ENCODE results near the gene FIBCD1. TPM values are rescaled to one million over a fixed set of nuclear protein-coding genes. Genes with fewer than 3 reads are reported as not detected.

FIBCD1 gene
- total RNA-seq, 1 experiment from 2014 or later: 6.6 TPM

DNA sequence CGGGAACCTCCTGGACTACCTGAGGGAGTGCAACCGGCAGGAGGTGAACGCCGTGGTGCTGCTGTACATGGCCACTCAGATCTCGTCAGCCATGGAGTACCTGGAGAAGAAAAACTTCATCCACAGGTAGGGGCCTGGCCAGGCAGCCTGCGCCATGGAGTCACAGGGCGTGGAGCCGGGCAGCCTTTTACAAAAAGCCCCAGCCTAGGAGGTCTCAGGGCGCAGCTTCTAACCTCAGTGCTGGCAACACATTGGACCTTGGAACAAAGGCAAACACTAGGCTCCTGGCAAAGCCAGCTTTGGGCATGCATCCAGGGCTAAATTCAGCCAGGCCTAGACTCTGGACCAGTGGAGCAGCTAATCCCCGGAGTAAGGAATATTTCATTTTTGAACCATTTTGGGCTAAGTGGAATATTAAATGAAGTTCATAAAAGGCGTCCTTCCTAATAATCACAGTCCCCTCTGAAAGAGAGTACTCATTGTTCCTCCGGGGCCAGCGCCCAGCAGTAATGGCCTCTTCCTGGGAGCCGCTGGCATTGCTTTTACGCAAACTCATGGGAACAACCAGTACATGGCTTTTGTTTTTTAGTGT, 66.0 kb downstream of the FIBCD1 start:
- DNase-seq (ENCODE audit: low spot score) (no peak), ATAC-seq (no peak)
- Mint-ChIP-seq H3K4me1 (no peaks in the 10 kb centered on the region), H3K27me3 (ENCODE audit: low read depth) (no peaks in the 10 kb centered on the region), H3K9me3 (no peaks in the 10 kb centered on the region), H3K36me3 (peaks cover 58% of the 10 kb centered on the region), H3K4me3 (no peak overlapping the region), H3K27ac (no peak overlapping the region)
- POLR2A ChIA-PET: no interaction called here
- TF ChIP-seq ZNF121 (CRISPR knock-in tag; IDR thresholded peaks at IDR 0.05): no peak
- no peak for TF ChIP-seq FOXK1 (CRISPR knock-in tag; IDR thresholded peaks at IDR 0.05)
- TF ChIP-seq, protein P1, sequence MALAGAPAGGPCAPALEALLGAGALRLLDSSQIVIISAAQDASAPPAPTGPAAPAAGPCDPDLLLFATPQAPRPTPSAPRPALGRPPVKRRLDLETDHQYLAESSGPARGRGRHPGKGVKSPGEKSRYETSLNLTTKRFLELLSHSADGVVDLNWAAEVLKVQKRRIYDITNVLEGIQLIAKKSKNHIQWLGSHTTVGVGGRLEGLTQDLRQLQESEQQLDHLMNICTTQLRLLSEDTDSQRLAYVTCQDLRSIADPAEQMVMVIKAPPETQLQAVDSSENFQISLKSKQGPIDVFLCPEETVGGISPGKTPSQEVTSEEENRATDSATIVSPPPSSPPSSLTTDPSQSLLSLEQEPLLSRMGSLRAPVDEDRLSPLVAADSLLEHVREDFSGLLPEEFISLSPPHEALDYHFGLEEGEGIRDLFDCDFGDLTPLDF (CRISPR knock-in tag; IDR thresholded peaks at IDR 0.05): no peak
- no peak for TF ChIP-seq ZNF416 (CRISPR knock-in tag; IDR thresholded peaks at IDR 0.05)
- CTCF ChIA-PET: no interaction called here

DNA sequence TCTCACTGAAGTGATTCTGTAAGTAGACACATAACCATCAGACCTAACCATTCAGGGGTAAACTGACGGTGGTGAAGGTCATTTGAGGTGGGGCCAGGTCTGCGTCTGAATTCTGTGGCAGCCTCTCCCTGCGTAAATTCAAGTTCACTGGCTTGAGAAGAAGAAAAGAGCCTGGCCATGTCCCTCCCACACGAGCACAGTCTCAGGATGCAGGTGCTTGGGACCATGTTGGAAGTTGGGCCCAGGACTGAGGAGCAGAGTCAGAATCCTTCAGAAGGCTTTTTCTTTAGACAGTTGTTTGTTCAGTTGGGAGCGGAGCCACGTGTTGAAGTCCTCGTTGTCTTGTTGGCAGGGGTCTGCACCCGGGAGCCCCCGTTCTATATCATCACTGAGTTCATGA, 66.5 kb downstream of the FIBCD1 start:
- Mint-ChIP-seq H3K27me3 (ENCODE audit: low read depth) (no peaks in the 10 kb centered on the region), H3K4me1 (no peaks in the 10 kb centered on the region), H3K27ac (no peak overlapping the region), H3K36me3 (peaks cover 57% of the 10 kb centered on the region), H3K9me3 (no peaks in the 10 kb centered on the region), H3K4me3 (no peak overlapping the region)
- POLR2A ChIA-PET: no interaction called here
- DNase-seq (ENCODE audit: low spot score) (no peak), ATAC-seq (no peak)
- TF ChIP-seq, protein P2, sequence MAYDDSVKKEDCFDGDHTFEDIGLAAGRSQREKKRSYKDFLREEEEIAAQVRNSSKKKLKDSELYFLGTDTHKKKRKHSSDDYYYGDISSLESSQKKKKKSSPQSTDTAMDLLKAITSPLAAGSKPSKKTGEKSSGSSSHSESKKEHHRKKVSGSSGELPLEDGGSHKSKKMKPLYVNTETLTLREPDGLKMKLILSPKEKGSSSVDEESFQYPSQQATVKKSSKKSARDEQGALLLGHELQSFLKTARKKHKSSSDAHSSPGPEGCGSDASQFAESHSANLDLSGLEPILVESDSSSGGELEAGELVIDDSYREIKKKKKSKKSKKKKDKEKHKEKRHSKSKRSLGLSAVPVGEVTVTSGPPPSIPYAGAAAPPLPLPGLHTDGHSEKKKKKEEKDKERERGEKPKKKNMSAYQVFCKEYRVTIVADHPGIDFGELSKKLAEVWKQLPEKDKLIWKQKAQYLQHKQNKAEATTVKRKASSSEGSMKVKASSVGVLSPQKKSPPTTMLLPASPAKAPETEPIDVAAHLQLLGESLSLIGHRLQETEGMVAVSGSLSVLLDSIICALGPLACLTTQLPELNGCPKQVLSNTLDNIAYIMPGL (CRISPR knock-in tag; IDR thresholded peaks at IDR 0.05): no peak
- TF ChIP-seq, protein P3, sequence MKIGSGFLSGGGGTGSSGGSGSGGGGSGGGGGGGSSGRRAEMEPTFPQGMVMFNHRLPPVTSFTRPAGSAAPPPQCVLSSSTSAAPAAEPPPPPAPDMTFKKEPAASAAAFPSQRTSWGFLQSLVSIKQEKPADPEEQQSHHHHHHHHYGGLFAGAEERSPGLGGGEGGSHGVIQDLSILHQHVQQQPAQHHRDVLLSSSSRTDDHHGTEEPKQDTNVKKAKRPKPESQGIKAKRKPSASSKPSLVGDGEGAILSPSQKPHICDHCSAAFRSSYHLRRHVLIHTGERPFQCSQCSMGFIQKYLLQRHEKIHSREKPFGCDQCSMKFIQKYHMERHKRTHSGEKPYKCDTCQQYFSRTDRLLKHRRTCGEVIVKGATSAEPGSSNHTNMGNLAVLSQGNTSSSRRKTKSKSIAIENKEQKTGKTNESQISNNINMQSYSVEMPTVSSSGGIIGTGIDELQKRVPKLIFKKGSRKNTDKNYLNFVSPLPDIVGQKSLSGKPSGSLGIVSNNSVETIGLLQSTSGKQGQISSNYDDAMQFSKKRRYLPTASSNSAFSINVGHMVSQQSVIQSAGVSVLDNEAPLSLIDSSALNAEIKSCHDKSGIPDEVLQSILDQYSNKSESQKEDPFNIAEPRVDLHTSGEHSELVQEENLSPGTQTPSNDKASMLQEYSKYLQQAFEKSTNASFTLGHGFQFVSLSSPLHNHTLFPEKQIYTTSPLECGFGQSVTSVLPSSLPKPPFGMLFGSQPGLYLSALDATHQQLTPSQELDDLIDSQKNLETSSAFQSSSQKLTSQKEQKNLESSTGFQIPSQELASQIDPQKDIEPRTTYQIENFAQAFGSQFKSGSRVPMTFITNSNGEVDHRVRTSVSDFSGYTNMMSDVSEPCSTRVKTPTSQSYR (CRISPR knock-in tag; IDR thresholded peaks at IDR 0.05): no peak
- TF ChIP-seq ATF1 (CRISPR knock-in tag; IDR thresholded peaks at IDR 0.05) (no peak), SP1 (CRISPR knock-in tag; conservative IDR thresholded peaks at IDR 0.05) (no peak), CREB1 (CRISPR knock-in tag; IDR thresholded peaks at IDR 0.05) (no peak), MYBL2 (CRISPR knock-in tag; IDR thresholded peaks at IDR 0.05) (no peak), ZNF219 (CRISPR knock-in tag; IDR thresholded peaks at IDR 0.05; ENCODE audit: borderline replicate concordance) (no peak)
- TF ChIP-seq, protein P4, sequence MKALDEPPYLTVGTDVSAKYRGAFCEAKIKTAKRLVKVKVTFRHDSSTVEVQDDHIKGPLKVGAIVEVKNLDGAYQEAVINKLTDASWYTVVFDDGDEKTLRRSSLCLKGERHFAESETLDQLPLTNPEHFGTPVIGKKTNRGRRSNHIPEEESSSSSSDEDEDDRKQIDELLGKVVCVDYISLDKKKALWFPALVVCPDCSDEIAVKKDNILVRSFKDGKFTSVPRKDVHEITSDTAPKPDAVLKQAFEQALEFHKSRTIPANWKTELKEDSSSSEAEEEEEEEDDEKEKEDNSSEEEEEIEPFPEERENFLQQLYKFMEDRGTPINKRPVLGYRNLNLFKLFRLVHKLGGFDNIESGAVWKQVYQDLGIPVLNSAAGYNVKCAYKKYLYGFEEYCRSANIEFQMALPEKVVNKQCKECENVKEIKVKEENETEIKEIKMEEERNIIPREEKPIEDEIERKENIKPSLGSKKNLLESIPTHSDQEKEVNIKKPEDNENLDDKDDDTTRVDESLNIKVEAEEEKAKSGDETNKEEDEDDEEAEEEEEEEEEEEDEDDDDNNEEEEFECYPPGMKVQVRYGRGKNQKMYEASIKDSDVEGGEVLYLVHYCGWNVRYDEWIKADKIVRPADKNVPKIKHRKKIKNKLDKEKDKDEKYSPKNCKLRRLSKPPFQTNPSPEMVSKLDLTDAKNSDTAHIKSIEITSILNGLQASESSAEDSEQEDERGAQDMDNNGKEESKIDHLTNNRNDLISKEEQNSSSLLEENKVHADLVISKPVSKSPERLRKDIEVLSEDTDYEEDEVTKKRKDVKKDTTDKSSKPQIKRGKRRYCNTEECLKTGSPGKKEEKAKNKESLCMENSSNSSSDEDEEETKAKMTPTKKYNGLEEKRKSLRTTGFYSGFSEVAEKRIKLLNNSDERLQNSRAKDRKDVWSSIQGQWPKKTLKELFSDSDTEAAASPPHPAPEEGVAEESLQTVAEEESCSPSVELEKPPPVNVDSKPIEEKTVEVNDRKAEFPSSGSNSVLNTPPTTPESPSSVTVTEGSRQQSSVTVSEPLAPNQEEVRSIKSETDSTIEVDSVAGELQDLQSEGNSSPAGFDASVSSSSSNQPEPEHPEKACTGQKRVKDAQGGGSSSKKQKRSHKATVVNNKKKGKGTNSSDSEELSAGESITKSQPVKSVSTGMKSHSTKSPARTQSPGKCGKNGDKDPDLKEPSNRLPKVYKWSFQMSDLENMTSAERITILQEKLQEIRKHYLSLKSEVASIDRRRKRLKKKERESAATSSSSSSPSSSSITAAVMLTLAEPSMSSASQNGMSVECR (CRISPR knock-in tag; IDR thresholded peaks at IDR 0.05; ENCODE audit: borderline replicate concordance): no peak
- TF ChIP-seq, protein P5, sequence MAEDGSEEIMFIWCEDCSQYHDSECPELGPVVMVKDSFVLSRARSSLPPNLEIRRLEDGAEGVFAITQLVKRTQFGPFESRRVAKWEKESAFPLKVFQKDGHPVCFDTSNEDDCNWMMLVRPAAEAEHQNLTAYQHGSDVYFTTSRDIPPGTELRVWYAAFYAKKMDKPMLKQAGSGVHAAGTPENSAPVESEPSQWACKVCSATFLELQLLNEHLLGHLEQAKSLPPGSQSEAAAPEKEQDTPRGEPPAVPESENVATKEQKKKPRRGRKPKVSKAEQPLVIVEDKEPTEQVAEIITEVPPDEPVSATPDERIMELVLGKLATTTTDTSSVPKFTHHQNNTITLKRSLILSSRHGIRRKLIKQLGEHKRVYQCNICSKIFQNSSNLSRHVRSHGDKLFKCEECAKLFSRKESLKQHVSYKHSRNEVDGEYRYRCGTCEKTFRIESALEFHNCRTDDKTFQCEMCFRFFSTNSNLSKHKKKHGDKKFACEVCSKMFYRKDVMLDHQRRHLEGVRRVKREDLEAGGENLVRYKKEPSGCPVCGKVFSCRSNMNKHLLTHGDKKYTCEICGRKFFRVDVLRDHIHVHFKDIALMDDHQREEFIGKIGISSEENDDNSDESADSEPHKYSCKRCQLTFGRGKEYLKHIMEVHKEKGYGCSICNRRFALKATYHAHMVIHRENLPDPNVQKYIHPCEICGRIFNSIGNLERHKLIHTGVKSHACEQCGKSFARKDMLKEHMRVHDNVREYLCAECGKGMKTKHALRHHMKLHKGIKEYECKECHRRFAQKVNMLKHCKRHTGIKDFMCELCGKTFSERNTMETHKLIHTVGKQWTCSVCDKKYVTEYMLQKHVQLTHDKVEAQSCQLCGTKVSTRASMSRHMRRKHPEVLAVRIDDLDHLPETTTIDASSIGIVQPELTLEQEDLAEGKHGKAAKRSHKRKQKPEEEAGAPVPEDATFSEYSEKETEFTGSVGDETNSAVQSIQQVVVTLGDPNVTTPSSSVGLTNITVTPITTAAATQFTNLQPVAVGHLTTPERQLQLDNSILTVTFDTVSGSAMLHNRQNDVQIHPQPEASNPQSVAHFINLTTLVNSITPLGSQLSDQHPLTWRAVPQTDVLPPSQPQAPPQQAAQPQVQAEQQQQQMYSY (CRISPR knock-in tag; IDR thresholded peaks at IDR 0.05): no peak
- TF ChIP-seq, protein P6, sequence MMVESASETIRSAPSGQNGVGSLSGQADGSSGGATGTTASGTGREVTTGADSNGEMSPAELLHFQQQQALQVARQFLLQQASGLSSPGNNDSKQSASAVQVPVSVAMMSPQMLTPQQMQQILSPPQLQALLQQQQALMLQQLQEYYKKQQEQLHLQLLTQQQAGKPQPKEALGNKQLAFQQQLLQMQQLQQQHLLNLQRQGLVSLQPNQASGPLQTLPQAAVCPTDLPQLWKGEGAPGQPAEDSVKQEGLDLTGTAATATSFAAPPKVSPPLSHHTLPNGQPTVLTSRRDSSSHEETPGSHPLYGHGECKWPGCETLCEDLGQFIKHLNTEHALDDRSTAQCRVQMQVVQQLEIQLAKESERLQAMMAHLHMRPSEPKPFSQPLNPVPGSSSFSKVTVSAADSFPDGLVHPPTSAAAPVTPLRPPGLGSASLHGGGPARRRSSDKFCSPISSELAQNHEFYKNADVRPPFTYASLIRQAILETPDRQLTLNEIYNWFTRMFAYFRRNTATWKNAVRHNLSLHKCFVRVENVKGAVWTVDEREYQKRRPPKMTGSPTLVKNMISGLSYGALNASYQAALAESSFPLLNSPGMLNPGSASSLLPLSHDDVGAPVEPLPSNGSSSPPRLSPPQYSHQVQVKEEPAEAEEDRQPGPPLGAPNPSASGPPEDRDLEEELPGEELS (CRISPR knock-in tag; IDR thresholded peaks at IDR 0.05): no peak
- TF ChIP-seq, protein P7, sequence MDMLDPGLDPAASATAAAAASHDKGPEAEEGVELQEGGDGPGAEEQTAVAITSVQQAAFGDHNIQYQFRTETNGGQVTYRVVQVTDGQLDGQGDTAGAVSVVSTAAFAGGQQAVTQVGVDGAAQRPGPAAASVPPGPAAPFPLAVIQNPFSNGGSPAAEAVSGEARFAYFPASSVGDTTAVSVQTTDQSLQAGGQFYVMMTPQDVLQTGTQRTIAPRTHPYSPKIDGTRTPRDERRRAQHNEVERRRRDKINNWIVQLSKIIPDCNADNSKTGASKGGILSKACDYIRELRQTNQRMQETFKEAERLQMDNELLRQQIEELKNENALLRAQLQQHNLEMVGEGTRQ (CRISPR knock-in tag; IDR thresholded peaks at IDR 0.05): no peak
- CTCF ChIA-PET: no interaction called here
